K562 (cell line): Measurements from ENCODE around the gene ARHGAP24. TPM values are rescaled to one million over a fixed set of nuclear protein-coding genes. Genes with fewer than 3 reads are reported as not detected.

ENCODE experiments used
- ATAC-seq: fragments of 200-7000 bp; cut with Tn5 transposase; 3 replicates; pipeline ENCODE4 v1.9.1; 2020; ENCODE audit warnings: moderate library complexity
- BruUV-seq: library from RNA; stranded (reverse); fragments of 400-500 nt; replicated peaks from 2 replicates; lab custom pipeline; 2021; lab: Mats Ljungman, UMichigan
- CTCF ChIA-PET: fragments of 300-600 bp; formaldehyde crosslinking; extraction: SDS; loops from one replicate; lab custom pipeline; 2021; ENCODE audit warnings: low intra/inter-chr PET ratio; lab: Yijun Ruan, JAX
- POLR2A ChIA-PET: fragments of 300-600, 350-650 bp; sonication (Branson Sonifier 250); formaldehyde crosslinking; extraction: SDS; loops from one replicate; lab custom pipeline; 2021; ENCODE audit warnings: antibody characterized with exemption, inconsistent platforms; lab: Yijun Ruan, JAX
- DNase-seq, 4 experiments: peaks; one replicate each; pipeline versions ENCODE4 v3.0.0 to v3.0.0-alpha.2; 2011 to 2018; ENCODE audit warnings: low spot score in 3 of 4, mixed read lengths in 3 of 4; ENCODE audit errors: extremely low read depth in 1 of 4
- FAIRE-seq: peaks from 2 replicates; lab custom pipeline; 2011; peaks lifted over from hg19 to GRCh38; lab: Jason Lieb, UNC
- H2AFZ ChIP-seq: 2 replicates; pipeline ENCODE4 v1.6.0; 2011; ENCODE audit warnings: low read depth, low read length, control low read depth, inconsistent platforms
- H3K27ac ChIP-seq: fragments of 200-600 bp; 3 replicates; pipeline ENCODE4 v1.8.0; 2011; ENCODE audit warnings: low read depth, mild to moderate bottlenecking, control low read depth, inconsistent platforms, low read length, moderate library complexity, mixed read lengths; ENCODE audit errors: extremely low read depth
- H3K27me3 ChIP-seq, 2 experiments: fragments of 300-600 bp in 1 of 2; 2 replicates in 1 of 2; 3 replicates in 1 of 2; pipeline versions ENCODE4 v1.6.0 to v1.8.0; 2011; ENCODE audit warnings: inconsistent platforms in 2 of 2, low read length in 2 of 2, mild to moderate bottlenecking in 1 of 2, mixed read lengths in 1 of 2, moderate library complexity in 1 of 2; ENCODE audit not compliant: control insufficient read depth in 2 of 2, insufficient read depth in 2 of 2
- H3K36me3 ChIP-seq: fragments of 300-600 bp; 3 replicates; pipeline ENCODE4 v1.8.0; 2011; ENCODE audit warnings: mild to moderate bottlenecking, low read length, inconsistent platforms; ENCODE audit not compliant: control insufficient read depth, insufficient read depth
- H3K4me1 ChIP-seq, 2 experiments: fragments of 200-600 bp in 1 of 2; replicated peaks in 1 of 2; 2 replicates in 1 of 2; 3 replicates in 1 of 2; pipeline versions ENCODE4 v1.5.1 to v1.8.0; 2011; ENCODE audit warnings: inconsistent platforms in 2 of 2, low read length in 2 of 2, mild to moderate bottlenecking in 1 of 2, mixed read lengths in 1 of 2, moderate library complexity in 1 of 2; ENCODE audit not compliant: control insufficient read depth in 2 of 2, insufficient read depth in 2 of 2
- H3K4me2 ChIP-seq: 2 replicates; pipeline ENCODE4 v1.6.1; 2011; ENCODE audit warnings: low read length, control low read depth, inconsistent platforms, mixed read lengths; ENCODE audit not compliant: insufficient read depth
- H3K4me3 ChIP-seq: fragments of 200-600 bp; sonication (generic), shearing (Covaris generic); 2 replicates; pipeline ENCODE4 v1.5.1; 2016; ENCODE audit warnings: control low read depth, inconsistent platforms
- H3K79me2 ChIP-seq: fragments of 200-600 bp; 3 replicates; pipeline ENCODE4 v1.8.0; 2011; ENCODE audit warnings: low read length, inconsistent platforms; ENCODE audit not compliant: control insufficient read depth, insufficient read depth
- H3K9ac ChIP-seq, 2 experiments: 2 replicates each; pipeline versions ENCODE4 v1.6.0 to v1.6.1; 2011; ENCODE audit warnings: low read depth in 2 of 2, low read length in 2 of 2, control low read depth in 1 of 2, inconsistent platforms in 1 of 2, mild to moderate bottlenecking in 1 of 2, mixed read lengths in 1 of 2; ENCODE audit not compliant: insufficient read depth in 1 of 2
- H3K9me1 ChIP-seq: one replicate; pipeline ENCODE4 v1.6.0; 2011; ENCODE audit warnings: inconsistent platforms, mild to moderate bottlenecking, low read length, moderate library complexity; ENCODE audit not compliant: control insufficient read depth, insufficient read depth
- H3K9me3 ChIP-seq: replicated peaks from 2 replicates; pipeline ENCODE4 v1.5.1; 2011; ENCODE audit warnings: low read depth, low read length, inconsistent platforms; ENCODE audit not compliant: control insufficient read depth, insufficient read depth
- H4K20me1 ChIP-seq: replicated peaks from 2 replicates; pipeline ENCODE4 v1.6.1; 2011; ENCODE audit warnings: low read length, inconsistent platforms, mixed read lengths; ENCODE audit not compliant: control insufficient read depth, insufficient read depth
- BACH1 ChIP-seq: fragments of 200-800 bp; sonication (Bioruptor generic); IDR thresholded peaks from 2 replicates; pipeline ENCODE4 v1.6.1; 2016; ENCODE audit warnings: missing genetic modification characterization, missing compliant biosample characterization
- BRD9 ChIP-seq: fragments of 450-650 bp; IDR thresholded peaks from 2 replicates; pipeline ENCODE4 v1.6.1; 2018; ENCODE audit warnings: low read depth; ENCODE audit not compliant: partially characterized antibody
- CXXC5 ChIP-seq: fragments of 250-450 bp; sonication (Bioruptor Pico); IDR thresholded peaks from 2 replicates; pipeline ENCODE4 v1.8.0; 2022; ENCODE audit warnings: inconsistent platforms, mild to moderate bottlenecking, moderate library complexity
- ELF1 ChIP-seq: fragments of 200-800 bp; sonication (Bioruptor generic); IDR thresholded peaks from 2 replicates; pipeline ENCODE4 v1.6.1; 2016; ENCODE audit warnings: missing genetic modification characterization, missing compliant biosample characterization
- NR2C2 ChIP-seq, 2 experiments: fragments of 200-800 bp in 1 of 2; sonication (Bioruptor generic) in 1 of 2; sonication (generic) in 1 of 2; formaldehyde crosslinking in 1 of 2; IDR thresholded peaks; 2 replicates each; pipeline versions ENCODE4 v1.6.1 to v1.8.0; 2016 to 2022; ENCODE audit warnings: mild to moderate bottlenecking in 1 of 2, missing compliant biosample characterization in 1 of 2, missing genetic modification characterization in 1 of 2, missing genetic modification reagents in 1 of 2
- SMAD4 ChIP-seq: fragments of 250-450 bp; sonication (Bioruptor Pico); conservative IDR thresholded peaks from 2 replicates; pipeline ENCODE4 v1.8.0; 2021; ENCODE audit warnings: inconsistent platforms, mild to moderate bottlenecking, moderate library complexity
- SOX6 ChIP-seq: fragments of 450-650 bp; IDR thresholded peaks from 2 replicates; pipeline ENCODE4 v1.6.1; 2014; ENCODE audit warnings: mild to moderate bottlenecking
- ZNF23 ChIP-seq: fragments of 250-450 bp; sonication (Bioruptor Pico); IDR thresholded peaks from 2 replicates; pipeline ENCODE4 v1.4.0; 2020; ENCODE audit warnings: mild to moderate bottlenecking
- WGBS: fragments of 100-300 bp; shearing (Covaris generic); methylation state at CpG from one replicate; pipeline ENCODE4 v1.1.6; 2016; ENCODE audit warnings: low coverage, mixed read lengths; ENCODE audit not compliant: insufficient coverage; ENCODE audit errors: missing lambda C conversion rate; 5-methylcytosine and 5-hydroxymethylcytosine counted together
- in situ Hi-C: fragments of 300-500 bp; cut with MboI; formaldehyde crosslinking; loops from 4 replicates; pipeline ENCODE4 v1.15.0; 2018; ENCODE audit warnings: inconsistent platforms, mixed read lengths
- intact Hi-C: fragments of 100-400 bp; cut with micrococcal nuclease; formaldehyde crosslinking; loops from 2 replicates; pipeline ENCODE4 v1.14.2; 2022
- polyA plus RNA-seq, 8 experiments: library from polyadenylated mRNA; depleted of rRNA in 4 of 8; stranded (reverse) in 5 of 8; unstranded in 3 of 8; fragments of >200 nt; fragmentation: Nextera tagmentation in 2 of 8; fragmentation: Illumina TruSeq in 1 of 8; extraction: Ambion mirVana in 2 of 8; extraction: Trizol in 1 of 8; gene quantifications; 2 replicates each; pipeline versions ENCODE4 v1.2.1 to v1.2.3, GENCODE V29; 2011 to 2014; ENCODE audit warnings: inconsistent platforms in 1 of 8, missing spikeins in 1 of 8
- total RNA-seq, 7 experiments: library from RNA; depleted of rRNA in 6 of 7; stranded (reverse); fragments of >200 nt in 6 of 7; fragmentation: Illumina TruSeq in 2 of 7; extraction: Trizol in 2 of 7; gene quantifications; 2 replicates each; pipeline versions ENCODE4 v1.2.1 to v1.2.3, GENCODE V29; 2011 to 2021; ENCODE audit warnings: low replicate concordance in 1 of 7

The ARHGAP24 gene
- total and polyA plus RNA-seq, 9 of the 15 experiments (the other 6 are each of a cell fraction or from before 2014, with no cell fraction given) = 8.0 to 22.6 (median 14.0) TPM

DNA sequence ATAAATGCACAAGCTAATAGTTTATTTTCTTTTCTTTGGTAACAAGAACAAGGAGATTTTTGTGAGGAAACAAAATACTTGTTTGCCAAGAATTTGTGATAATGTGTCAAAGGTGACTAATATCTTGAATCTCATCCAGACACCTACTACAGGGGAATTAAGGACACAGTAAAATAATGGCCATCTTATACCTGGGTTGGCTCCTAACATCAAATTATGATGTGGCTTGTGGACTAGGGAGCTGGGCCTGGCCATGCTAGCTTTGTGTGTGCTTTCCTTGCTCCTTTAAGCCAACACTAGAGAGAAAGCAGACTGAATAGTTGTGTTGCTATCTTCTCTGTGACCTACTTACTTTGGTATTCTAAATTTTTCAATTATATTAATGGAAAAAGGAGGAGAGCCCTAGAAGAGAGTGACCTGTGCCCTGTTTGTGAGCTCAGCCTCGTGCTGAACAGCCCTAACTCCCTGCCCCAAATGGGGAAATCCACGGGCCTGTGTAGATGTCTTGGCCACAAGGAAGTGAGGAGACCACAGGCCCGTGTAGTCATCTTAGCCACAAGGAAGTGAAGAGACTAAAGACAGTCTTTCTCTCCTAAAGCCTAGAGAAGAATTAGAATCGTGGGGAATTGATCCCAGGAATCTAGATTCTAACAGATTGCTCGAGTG is 23.3 kb downstream of the ARHGAP24 start:
- Histone ChIP-seq H3K4me1 (no peaks in the 10 kb centered on the region), H3K9me1 (no peaks in the 10 kb centered on the region), H3K9ac (no peak overlapping the region), H2AFZ (0 out of 2 replicates have a peak overlapping the region, but pooled peaks have one; percentile 22), H4K20me1 (no peaks in the 10 kb centered on the region), H3K79me2 (no peaks in the 10 kb centered on the region), H3K4me3 (no peak overlapping the region), H3K36me3 (no peaks in the 10 kb centered on the region), H3K27ac (no peak overlapping the region), H3K9me3 (no peaks in the 10 kb centered on the region), H3K4me2 (no peak overlapping the region), H3K27me3 (no peaks in the 10 kb centered on the region)
- DNase-seq (no peak), FAIRE-seq (no peak), ATAC-seq (0 out of 3 replicates have a peak, but pooled peaks have one; percentile 33)
- no TSS peak for BruUV-seq
- TF ChIP-seq ZNF23 (CRISPR knock-in tag) = no peak
- 0 out of 2 replicates have a peak, but pooled peaks have one; percentile 27 for TF ChIP-seq BACH1 (tag)
- peak; percentile 13; the same call in 1 of the 2 replicates for TF ChIP-seq CXXC5 (CRISPR knock-in tag)
- 0 out of 2 replicates have a peak, but pooled peaks have one; percentile 22 for TF ChIP-seq ELF1 (tag)
- no peak for TF ChIP-seq SOX6
- peak; percentile 43; the same call in 1 of the 2 replicates for TF ChIP-seq SMAD4 (CRISPR knock-in tag)
- no peak for TF ChIP-seq BRD9
- no peak for TF ChIP-seq NR2C2 (CRISPR knock-in tag; IDR thresholded peaks at IDR 0.05)
- peak; percentile 20; the same call in 1 of the 2 replicates for TF ChIP-seq NR2C2 (tag; IDR thresholded peaks at IDR 0.05)
- WGBS = 0% methylated on average over 5 of the region's 5 CpGs
- intact Hi-C loops (loop anchor here (5.0 kb wide), 1 partner anchor 81 kb away; no protein-coding TSS in a partner anchor), in situ Hi-C loops (no loop called here)
- ChIA-PET CTCF (no interaction called here), POLR2A (interaction anchor here (0.6 kb wide), 1 partner anchor 237 kb away, joined by 4 read pairs; no protein-coding TSS in a partner anchor)
